ENCODE results near the gene ZSCAN18.

The ZSCAN18 gene

GRCh38 chr19:58042495-58043340 lies 55.3 kb downstream of the ZSCAN18 start:
- H3K4me3 Mint-ChIP-seq, result no peak overlapping the region
- peaks cover 25% of the 10 kb centered on the region for H3K36me3 Mint-ChIP-seq (ENCODE audit: low read depth)
- H3K4me1 Mint-ChIP-seq (ENCODE audit: low read depth), result no peaks in the 10 kb centered on the region
- H3K9me3 Mint-ChIP-seq, result peaks cover 48% of the 10 kb centered on the region
- no peak overlapping the region for H3K27ac Mint-ChIP-seq
- DNase-seq, result no peak
- no peaks in the 10 kb centered on the region for H3K27me3 Mint-ChIP-seq

GRCh38 chr19:58040751-58041525 lies 57.1 kb downstream of the ZSCAN18 start:
- Mint-ChIP-seq H3K27me3 (peaks cover 8% of the 10 kb centered on the region), H3K9me3 (peaks cover 46% of the 10 kb centered on the region), H3K4me3 (no peak overlapping the region)

GRCh38 chr19:58038688-58039204 lies 59.3 kb downstream of the ZSCAN18 start:
- DNase-seq, result no peak
- Mint-ChIP-seq H3K27me3 (peaks cover 20% of the 10 kb centered on the region), H3K36me3 (ENCODE audit: low read depth) (peaks cover 39% of the 10 kb centered on the region), H3K9me3 (peaks cover 49% of the 10 kb centered on the region), H3K4me3 (no peak overlapping the region), H3K4me1 (ENCODE audit: low read depth) (peaks cover 3% of the 10 kb centered on the region), H3K27ac (no peak overlapping the region)

More at GRCh38 chr19:58040751-58041525, 57.1 kb downstream of the ZSCAN18 start:
- no peaks in the 10 kb centered on the region for H3K4me1 Mint-ChIP-seq (ENCODE audit: low read depth)
- H3K27ac Mint-ChIP-seq, result no peak overlapping the region
- no peak for DNase-seq
- H3K36me3 Mint-ChIP-seq (ENCODE audit: low read depth), result peaks cover 27% of the 10 kb centered on the region

- peaks cover 3% of the 10 kb centered on the region for H3K4me1 Mint-ChIP-seq (ENCODE audit: low read depth)
- no peak overlapping the region for H3K4me3 Mint-ChIP-seq
- H3K9me3 Mint-ChIP-seq, result peaks cover 44% of the 10 kb centered on the region
- no peak for DNase-seq
- H3K36me3 Mint-ChIP-seq (ENCODE audit: low read depth), result peaks cover 37% of the 10 kb centered on the region
- H3K27ac Mint-ChIP-seq, result no peak overlapping the region
- peaks cover 20% of the 10 kb centered on the region for H3K27me3 Mint-ChIP-seq
Measured at GRCh38 chr19:58037927-58038687, 59.9 kb downstream of the ZSCAN18 start.

GRCh38 chr19:58035863-58036262 lies 62.2 kb downstream of the ZSCAN18 start:
- Mint-ChIP-seq H3K36me3 (ENCODE audit: low read depth) (peaks cover 26% of the 10 kb centered on the region), H3K9me3 (peaks cover 36% of the 10 kb centered on the region), H3K27ac (no peak overlapping the region), H3K27me3 (peaks cover 29% of the 10 kb centered on the region), H3K4me1 (ENCODE audit: low read depth) (peaks cover 3% of the 10 kb centered on the region), H3K4me3 (no peak overlapping the region)
- DNase-seq, result no peak

GRCh38 chr19:58034477-58034793 lies 63.6 kb downstream of the ZSCAN18 start:
- Mint-ChIP-seq H3K9me3 (peaks cover 34% of the 10 kb centered on the region), H3K4me1 (ENCODE audit: low read depth) (peaks cover 3% of the 10 kb centered on the region), H3K27me3 (peaks cover 29% of the 10 kb centered on the region), H3K27ac (no peak overlapping the region), H3K36me3 (ENCODE audit: low read depth) (peaks cover 23% of the 10 kb centered on the region), H3K4me3 (no peak overlapping the region)
- DNase-seq, result no peak

Measured in activated T-cell treated with anti-CD3 and anti-CD28 coated beads, Interleukin-2, amount 50 U/mL, for 24 hours (primary cell).